22Rv1 (cell line): ENCODE data around the gene CARNS1.

ENCODE experiments used
- H3K27ac ChIP-seq: fragments of 450-650 bp; 2 replicates; pipeline ENCODE4 v1.5.1; 2017
- ZFX ChIP-seq: fragments of 450-650 bp; IDR thresholded peaks from 2 replicates; pipeline ENCODE4 v1.6.1; 2017; ENCODE audit warnings: antibody characterized with exemption, borderline replicate concordance
- TF ChIP-seq, protein P1 (sequence below): fragments of 450-650 bp; IDR thresholded peaks from 2 replicates; pipeline ENCODE4 v1.5.1; 2017; ENCODE audit warnings: mild to moderate bottlenecking

The CARNS1 gene

DNA sequence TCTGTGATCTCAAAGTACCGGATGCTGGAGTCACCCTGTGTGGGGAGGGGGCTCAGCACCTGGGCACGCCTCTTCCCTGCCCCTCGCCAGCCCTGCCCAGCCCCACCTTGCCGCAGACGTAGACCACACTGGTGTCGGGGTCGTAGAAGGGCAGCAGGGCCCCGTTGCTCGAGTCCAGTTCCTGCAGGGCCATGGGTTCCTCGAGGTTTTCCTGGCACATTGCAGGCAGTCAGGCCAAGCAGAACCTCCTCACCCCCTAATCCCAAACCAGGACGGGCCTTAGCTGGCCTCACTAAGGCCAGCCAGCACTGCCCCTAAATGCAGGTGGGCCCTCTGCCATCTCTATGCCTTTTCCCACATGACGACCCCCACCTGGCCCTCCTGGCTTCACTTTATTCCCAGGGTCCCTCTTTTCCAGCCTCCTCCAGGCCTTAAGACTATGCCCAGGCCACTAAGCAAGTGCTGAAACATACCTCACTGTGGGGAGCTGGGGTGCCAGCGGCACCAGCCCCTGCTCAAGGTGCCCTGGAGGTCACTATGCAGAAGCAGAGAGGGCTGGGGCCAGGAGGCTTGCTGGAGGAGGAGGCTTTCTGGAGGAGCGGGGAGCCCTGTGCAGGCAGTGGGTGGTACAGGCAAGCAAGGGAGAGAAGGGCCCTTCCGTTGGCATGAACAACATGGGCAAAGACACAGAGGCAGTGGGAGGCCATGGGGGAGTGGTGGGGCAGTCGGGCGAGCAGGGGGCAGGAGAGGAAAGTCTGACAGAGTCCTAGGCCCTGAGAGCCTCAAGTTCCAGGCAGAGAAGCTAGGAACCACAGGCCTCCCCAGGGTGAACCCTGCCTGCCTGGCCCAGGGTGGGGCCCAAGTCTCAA, 25.0 kb downstream of the CARNS1 start:
- no peak for TF ChIP-seq ZFX
- TF ChIP-seq, protein P1, sequence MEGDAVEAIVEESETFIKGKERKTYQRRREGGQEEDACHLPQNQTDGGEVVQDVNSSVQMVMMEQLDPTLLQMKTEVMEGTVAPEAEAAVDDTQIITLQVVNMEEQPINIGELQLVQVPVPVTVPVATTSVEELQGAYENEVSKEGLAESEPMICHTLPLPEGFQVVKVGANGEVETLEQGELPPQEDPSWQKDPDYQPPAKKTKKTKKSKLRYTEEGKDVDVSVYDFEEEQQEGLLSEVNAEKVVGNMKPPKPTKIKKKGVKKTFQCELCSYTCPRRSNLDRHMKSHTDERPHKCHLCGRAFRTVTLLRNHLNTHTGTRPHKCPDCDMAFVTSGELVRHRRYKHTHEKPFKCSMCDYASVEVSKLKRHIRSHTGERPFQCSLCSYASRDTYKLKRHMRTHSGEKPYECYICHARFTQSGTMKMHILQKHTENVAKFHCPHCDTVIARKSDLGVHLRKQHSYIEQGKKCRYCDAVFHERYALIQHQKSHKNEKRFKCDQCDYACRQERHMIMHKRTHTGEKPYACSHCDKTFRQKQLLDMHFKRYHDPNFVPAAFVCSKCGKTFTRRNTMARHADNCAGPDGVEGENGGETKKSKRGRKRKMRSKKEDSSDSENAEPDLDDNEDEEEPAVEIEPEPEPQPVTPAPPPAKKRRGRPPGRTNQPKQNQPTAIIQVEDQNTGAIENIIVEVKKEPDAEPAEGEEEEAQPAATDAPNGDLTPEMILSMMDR: no peak
- H3K27ac ChIP-seq: peak overlapping the region; percentile 89

DNA sequence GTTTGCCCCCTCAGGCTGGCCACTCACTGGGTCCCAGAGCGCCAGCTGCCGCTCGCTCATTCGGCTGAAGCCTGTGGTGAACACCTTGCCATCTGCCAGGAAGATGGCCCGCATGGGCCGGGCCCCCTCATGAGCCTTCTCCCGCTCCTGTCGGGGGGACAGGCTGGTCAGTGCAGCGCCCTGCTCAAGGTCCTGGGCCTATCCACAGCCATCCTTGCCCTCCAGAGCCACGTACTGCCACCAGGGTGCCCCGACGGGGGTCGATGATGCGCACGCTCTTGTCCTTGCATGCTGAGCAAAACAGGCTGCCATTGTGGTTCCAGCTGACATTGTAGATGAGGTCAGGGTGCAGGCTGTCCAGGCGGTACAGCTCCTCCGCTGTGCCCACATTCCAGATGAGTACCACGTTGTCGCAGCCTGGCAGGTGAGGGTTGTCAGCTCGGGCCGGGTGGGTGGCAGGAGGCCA, 25.7 kb downstream of the CARNS1 start:
- no peak for TF ChIP-seq ZFX
- TF ChIP-seq, protein P1: no peak
- H3K27ac ChIP-seq: peak overlapping the region; percentile 89

DNA sequence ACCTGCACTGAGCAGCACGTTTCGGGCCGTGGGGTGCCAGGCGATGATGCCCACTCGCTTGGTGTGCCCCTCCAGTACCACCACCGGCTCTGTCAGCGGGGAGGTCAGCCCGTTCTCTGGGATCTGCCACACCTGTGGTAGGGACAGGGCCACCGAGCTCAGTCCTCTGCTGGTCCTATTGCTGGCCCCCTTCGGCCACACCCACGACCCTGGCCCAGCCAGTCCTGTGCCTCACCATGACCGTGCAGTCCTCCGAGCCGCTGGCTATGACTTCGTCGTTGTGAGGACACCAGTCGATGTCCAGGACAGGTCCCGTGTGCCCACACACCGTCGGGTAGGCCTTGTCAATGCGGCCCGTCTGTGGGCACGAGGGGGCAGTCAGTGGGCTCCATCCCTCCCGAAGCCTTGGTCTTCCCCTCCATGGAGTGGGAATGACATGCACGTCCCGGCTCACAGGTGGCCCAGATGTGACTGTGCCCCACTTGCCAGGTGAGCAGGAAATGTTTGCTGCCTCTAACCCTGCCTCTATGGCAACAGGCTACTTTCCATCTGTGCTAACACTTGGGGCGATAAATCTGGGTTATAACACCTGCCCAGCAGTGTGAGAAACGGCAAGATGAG, 26.4 kb downstream of the CARNS1 start:
- peak overlapping the region; percentile 89 for H3K27ac ChIP-seq
- TF ChIP-seq, protein P1: no peak
- no peak for TF ChIP-seq ZFX

DNA sequence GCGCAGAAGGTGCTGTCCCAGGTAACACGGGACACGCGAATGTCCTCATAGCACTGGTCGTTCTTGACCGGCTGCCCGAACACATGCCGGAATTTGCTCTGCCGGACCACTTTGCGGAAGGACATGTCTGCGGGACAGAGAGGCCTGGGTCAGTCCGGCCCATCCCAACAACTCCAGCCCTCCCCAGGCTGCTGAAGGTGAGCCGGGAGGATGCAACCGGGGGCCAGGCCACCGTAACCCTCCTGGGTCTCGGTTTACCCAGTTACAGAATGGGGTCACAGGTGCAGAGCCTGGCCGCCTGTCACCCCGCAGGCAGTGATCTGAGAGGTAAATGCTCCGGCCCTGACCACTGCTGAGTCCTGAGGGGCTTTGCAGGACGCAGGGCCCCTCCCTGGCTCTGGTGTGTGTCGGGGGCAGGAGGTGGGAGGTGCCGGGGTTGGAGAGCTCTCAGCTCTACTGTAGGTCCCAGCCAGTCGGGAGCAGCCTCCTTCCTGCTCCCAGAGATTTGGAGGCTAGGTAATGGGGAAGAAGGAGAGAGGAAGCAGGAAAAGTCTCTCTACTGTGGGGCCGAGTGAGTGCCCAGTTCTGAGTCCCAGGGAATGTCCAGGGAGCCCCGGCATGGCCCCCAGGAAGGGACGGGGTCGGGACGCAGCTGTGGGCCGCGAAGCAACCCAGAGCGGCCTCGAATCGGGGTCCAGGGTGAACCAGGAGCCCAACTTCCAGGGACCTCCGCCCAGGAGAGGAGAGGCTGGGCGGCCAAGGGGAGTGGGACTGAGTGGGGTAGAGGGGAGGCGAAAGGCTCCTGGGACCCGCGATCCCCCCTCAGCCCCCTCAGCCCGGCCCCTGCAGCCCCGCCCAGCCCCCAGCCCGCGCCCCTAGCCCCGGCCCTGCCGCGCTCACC, 27.3 kb downstream of the CARNS1 start:
- peak overlapping the region; percentile 89 for H3K27ac ChIP-seq
- no peak for TF ChIP-seq ZFX
- TF ChIP-seq, protein P1: no peak

DNA sequence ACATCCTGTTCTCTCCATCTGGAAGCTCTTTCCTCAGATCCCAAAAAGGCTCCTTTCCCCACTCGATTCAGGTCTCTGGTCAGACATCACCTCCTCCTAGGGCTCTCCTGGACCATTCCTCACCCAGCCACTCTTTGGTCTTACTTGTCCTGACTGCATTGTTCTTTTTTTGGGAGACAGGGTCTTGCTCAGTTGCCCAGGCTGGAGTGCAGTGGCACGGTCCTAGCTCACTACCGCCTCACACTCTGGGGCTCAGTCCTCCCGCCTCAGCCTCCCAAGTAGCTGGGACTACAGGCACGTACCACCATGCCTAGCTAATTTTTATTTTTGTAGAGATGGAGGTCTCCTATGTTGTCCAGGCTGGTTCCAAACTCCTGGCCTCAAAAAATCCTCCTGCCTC, 30.0 kb downstream of the CARNS1 start:
- no peak overlapping the region for H3K27ac ChIP-seq
- no peak for TF ChIP-seq ZFX
- TF ChIP-seq, protein P1: no peak

DNA sequence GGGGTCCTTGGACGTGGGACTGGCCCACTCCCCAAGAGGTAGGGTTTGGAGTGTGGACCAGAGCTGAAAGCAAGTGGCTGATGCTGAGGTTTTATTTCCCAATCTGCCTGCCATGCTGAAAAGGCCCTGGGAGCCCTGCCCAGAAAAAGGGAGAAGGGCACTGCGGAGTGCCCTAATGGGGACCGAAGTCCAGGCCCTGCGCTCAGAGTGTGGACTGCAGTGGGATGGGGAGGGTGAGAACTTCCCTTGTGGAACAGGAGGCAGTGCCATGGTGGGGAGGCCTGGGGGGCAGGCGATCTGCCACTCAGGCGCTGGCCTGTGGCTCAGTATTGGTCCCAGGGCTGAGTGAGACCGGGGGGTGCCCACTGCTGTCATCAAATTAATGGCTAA, 32.7 kb downstream of the CARNS1 start:
- no peak overlapping the region for H3K27ac ChIP-seq
- TF ChIP-seq, protein P1: no peak
- TF ChIP-seq ZFX: no peak
